Epithelial cell of proximal tubule (primary cell): ENCODE measurements around the gene ZC3H4. TPM values are rescaled to one million over a fixed set of nuclear protein-coding genes. Genes with fewer than 3 reads are reported as not detected.

Experiments used
- DNase-seq: peaks from one replicate; pipeline ENCODE4 v3.0.0-alpha.2; 2011; ENCODE audit warnings: low read depth
- H3K4me3 ChIP-seq: 2 replicates; pipeline ENCODE4 v1.5.1; 2011; ENCODE audit warnings: low read depth, mild to moderate bottlenecking, low read length
- CTCF ChIP-seq: conservative IDR thresholded peaks from 2 replicates; pipeline ENCODE4 v1.5.1; 2012; ENCODE audit warnings: low read depth, mild to moderate bottlenecking, low read length
- total RNA-seq: library from RNA; depleted of rRNA; stranded (reverse); fragments of >200 nt; gene quantifications from 2 replicates; pipeline ENCODE4 v1.2.3, GENCODE V29; 2015

The ZC3H4 gene
- total RNA-seq, 1 donor from 2014 or later = 18.3 TPM

- TF ChIP-seq CTCF = peak; percentile 79
- DNase-seq = peak; percentile 64
- H3K4me3 ChIP-seq = peak overlapping the region; percentile 60
Measured at GRCh38 chr19:47035127-47036096, 78.2 kb downstream of the ZC3H4 start.

GRCh38 chr19:47032171-47032811 is 81.3 kb downstream of the ZC3H4 start:
- peak; percentile 86 for TF ChIP-seq CTCF
- no peak for DNase-seq
- H3K4me3 ChIP-seq = no peak overlapping the region

- H3K4me3 ChIP-seq = no peak overlapping the region
- no peak for TF ChIP-seq CTCF
- DNase-seq = no peak
Measured at GRCh38 chr19:47028195-47028601, 85.4 kb downstream of the ZC3H4 start.

GRCh38 chr19:47027586-47028088 is 85.9 kb downstream of the ZC3H4 start:
- TF ChIP-seq CTCF = no peak

GRCh38 chr19:47026889-47027288 is 86.7 kb downstream of the ZC3H4 start:
- H3K4me3 ChIP-seq = no peak overlapping the region
- no peak for TF ChIP-seq CTCF
- no peak for DNase-seq

More at GRCh38 chr19:47027586-47028088, 85.9 kb downstream of the ZC3H4 start:
- no peak for DNase-seq
- no peak overlapping the region for H3K4me3 ChIP-seq

GRCh38 chr19:47026156-47026555 is 87.4 kb downstream of the ZC3H4 start:
- no peak for TF ChIP-seq CTCF
- DNase-seq = no peak
- no peak overlapping the region for H3K4me3 ChIP-seq
